ENCODE results near the gene BCAS3.

Gene BCAS3

GRCh38 chr17:61144137-61144536 is 466.5 kb downstream of the BCAS3 start:
- no peak for TF ChIP-seq EGR1 (IDR thresholded peaks at IDR 0.05)
- TF ChIP-seq TEAD4 (IDR thresholded peaks at IDR 0.05), result no peak
- TF ChIP-seq, protein P1, sequence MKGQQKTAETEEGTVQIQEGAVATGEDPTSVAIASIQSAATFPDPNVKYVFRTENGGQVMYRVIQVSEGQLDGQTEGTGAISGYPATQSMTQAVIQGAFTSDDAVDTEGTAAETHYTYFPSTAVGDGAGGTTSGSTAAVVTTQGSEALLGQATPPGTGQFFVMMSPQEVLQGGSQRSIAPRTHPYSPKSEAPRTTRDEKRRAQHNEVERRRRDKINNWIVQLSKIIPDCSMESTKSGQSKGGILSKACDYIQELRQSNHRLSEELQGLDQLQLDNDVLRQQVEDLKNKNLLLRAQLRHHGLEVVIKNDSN (IDR thresholded peaks at IDR 0.05), result no peak
- no peak for TF ChIP-seq EP300 (IDR thresholded peaks at IDR 0.05; ENCODE audit: borderline replicate concordance)
- no peak for TF ChIP-seq NFIC (IDR thresholded peaks at IDR 0.05)
- no peak for TF ChIP-seq FOXM1 (IDR thresholded peaks at IDR 0.05; ENCODE audit: borderline replicate concordance, low read depth)
- no peak for TF ChIP-seq REST (IDR thresholded peaks at IDR 0.05; ENCODE audit: low read depth)
- no peak for TF ChIP-seq TAF1 (IDR thresholded peaks at IDR 0.05; ENCODE audit: low read depth)
- no peak for TF ChIP-seq CREB1 (IDR thresholded peaks at IDR 0.05; ENCODE audit: low read depth)
- no peak for TF ChIP-seq TCF12 (IDR thresholded peaks at IDR 0.05; ENCODE audit: low read depth)
- TF ChIP-seq, protein P2, sequence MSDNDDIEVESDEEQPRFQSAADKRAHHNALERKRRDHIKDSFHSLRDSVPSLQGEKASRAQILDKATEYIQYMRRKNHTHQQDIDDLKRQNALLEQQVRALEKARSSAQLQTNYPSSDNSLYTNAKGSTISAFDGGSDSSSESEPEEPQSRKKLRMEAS (IDR thresholded peaks at IDR 0.05), result no peak
- no peak for TF ChIP-seq YY1 (IDR thresholded peaks at IDR 0.05; ENCODE audit: low read depth)
- no peak for TF ChIP-seq ZBTB7A (IDR thresholded peaks at IDR 0.05; ENCODE audit: low read depth)
- TF ChIP-seq CEBPB (IDR thresholded peaks at IDR 0.05), result no peak
- TF ChIP-seq RAD21 (IDR thresholded peaks at IDR 0.05; ENCODE audit: low read depth), result no peak

DNA sequence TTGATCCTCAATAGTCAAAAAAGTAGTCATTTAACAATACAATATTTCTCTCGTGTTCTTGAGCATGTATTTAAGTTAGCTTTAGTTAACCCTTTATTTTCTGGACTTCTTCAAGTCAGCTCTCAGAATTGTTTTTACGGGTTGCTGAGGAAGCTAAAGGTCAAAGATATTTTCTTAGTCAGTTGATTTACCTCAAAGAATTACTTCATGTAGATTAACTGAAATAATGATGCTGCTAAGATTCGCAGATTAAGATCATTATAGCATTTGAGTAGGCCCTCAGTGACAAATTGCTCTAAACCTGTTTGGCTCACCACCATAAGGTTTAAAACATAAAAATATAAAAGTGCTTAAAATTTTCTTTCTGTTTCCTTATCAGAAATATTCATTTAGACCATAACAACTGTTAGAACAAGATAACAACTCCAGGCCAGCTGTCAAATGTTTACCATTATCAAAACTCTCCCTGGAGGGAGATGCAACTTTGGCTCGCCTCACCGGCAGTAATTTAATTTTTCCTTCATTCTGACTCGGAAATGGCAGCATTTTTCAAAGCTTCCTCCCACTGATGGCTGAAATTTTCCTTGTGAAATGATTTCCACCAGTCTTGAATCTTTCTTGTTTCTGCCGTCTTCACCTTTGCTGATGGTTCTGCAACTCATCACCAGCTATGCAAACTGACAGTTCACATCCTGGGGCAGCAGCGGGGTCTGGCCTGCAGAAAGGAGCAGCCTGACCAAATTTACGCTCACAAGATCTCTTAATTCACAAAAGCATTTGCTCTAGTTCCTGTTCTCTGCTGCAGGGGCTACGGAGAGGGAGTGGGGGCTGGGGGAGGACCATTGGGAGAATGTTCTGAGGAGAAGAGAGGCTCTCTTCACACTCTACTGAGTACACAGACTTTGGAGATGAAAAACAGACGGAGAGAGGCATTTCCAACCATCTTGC is 467.2 kb downstream of the BCAS3 start:
- TF ChIP-seq, protein P2 (IDR thresholded peaks at IDR 0.05), result no peak
- TF ChIP-seq TCF12 (IDR thresholded peaks at IDR 0.05; ENCODE audit: low read depth) (no peak), TAF1 (IDR thresholded peaks at IDR 0.05; ENCODE audit: low read depth) (no peak), FOXM1 (IDR thresholded peaks at IDR 0.05; ENCODE audit: borderline replicate concordance, low read depth) (no peak), EGR1 (IDR thresholded peaks at IDR 0.05) (no peak), REST (IDR thresholded peaks at IDR 0.05; ENCODE audit: low read depth) (no peak), TEAD4 (IDR thresholded peaks at IDR 0.05) (no peak), RAD21 (IDR thresholded peaks at IDR 0.05; ENCODE audit: low read depth) (no peak), CEBPB (IDR thresholded peaks at IDR 0.05) (no peak), EP300 (IDR thresholded peaks at IDR 0.05; ENCODE audit: borderline replicate concordance) (no peak)
- TF ChIP-seq, protein P1 (IDR thresholded peaks at IDR 0.05), result no peak

GRCh38 chr17:61149106-61149825 is 471.6 kb downstream of the BCAS3 start:
- TF ChIP-seq EP300 (IDR thresholded peaks at IDR 0.05; ENCODE audit: borderline replicate concordance), result no peak
- no peak for TF ChIP-seq CREB1 (IDR thresholded peaks at IDR 0.05; ENCODE audit: low read depth)
- peak; percentile 60; the same call in 1 of the 2 replicates for TF ChIP-seq CEBPB (IDR thresholded peaks at IDR 0.05)

- no peak for TF ChIP-seq CEBPB (IDR thresholded peaks at IDR 0.05)
- no peak for TF ChIP-seq TCF12 (IDR thresholded peaks at IDR 0.05; ENCODE audit: low read depth)
- TF ChIP-seq TEAD4 (IDR thresholded peaks at IDR 0.05), result no peak
- TF ChIP-seq EGR1 (IDR thresholded peaks at IDR 0.05), result no peak
- TF ChIP-seq, protein P1 (IDR thresholded peaks at IDR 0.05), result no peak
- no peak for TF ChIP-seq EP300 (IDR thresholded peaks at IDR 0.05; ENCODE audit: borderline replicate concordance)
- TF ChIP-seq ZBTB7A (IDR thresholded peaks at IDR 0.05; ENCODE audit: low read depth), result no peak
- TF ChIP-seq CREB1 (IDR thresholded peaks at IDR 0.05; ENCODE audit: low read depth), result no peak
- TF ChIP-seq, protein P2 (IDR thresholded peaks at IDR 0.05), result no peak
These were observed 472.3 kb downstream of the BCAS3 start for GRCh38 chr17:61149862-61150362.

Measured in Ishikawa (cell line).